Measurements from ENCODE around the gene MS4A14. TPM values are rescaled to one million over a fixed set of nuclear protein-coding genes. Genes with fewer than 3 reads are reported as not detected.

MS4A14 gene
- total RNA-seq, 1 donor from 2014 or later = not detected

DNA sequence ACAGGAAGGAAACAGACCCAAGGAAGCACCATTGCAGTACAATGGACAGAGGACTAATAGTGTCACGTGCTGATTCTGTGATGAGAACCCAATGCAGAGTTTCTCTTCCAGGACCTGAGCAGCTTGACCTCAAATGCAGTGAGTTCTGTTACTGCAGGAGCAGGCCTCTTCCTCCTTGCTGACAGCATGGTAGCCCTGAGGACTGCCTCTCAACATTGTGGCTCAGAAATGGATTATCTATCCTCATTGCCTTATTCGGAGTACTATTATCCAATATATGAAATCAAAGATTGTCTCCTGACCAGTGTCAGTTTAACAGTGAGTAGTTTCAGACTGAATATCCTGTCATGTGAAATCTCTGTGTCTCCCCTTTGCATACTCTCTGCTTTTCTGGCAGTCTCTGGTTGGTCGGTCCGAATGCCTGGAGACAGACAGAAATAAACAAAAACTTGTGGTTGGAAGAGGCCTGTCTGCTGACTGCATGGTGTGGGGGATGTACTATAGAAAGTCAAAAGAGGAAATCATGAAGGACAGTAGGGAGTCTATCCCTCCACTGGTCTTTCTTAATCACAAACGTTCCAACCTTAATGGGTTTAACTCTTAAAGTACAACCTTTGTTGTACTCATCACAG, 6.9 kb upstream of the MS4A14 start:
- H3K36me3 Mint-ChIP-seq (ENCODE audit: unreplicated experiment) = no peaks in the 10 kb centered on the region
- no peaks in the 10 kb centered on the region for H3K4me1 Mint-ChIP-seq (ENCODE audit: low read depth, unreplicated experiment)
- H3K9me3 Mint-ChIP-seq (ENCODE audit: unreplicated experiment) = no peaks in the 10 kb centered on the region
- DNase-seq = no peak
- H3K4me3 Mint-ChIP-seq (ENCODE audit: unreplicated experiment) = no peak overlapping the region
- no peak overlapping the region for H3K27ac Mint-ChIP-seq (ENCODE audit: unreplicated experiment)
- TF ChIP-seq, protein P1, sequence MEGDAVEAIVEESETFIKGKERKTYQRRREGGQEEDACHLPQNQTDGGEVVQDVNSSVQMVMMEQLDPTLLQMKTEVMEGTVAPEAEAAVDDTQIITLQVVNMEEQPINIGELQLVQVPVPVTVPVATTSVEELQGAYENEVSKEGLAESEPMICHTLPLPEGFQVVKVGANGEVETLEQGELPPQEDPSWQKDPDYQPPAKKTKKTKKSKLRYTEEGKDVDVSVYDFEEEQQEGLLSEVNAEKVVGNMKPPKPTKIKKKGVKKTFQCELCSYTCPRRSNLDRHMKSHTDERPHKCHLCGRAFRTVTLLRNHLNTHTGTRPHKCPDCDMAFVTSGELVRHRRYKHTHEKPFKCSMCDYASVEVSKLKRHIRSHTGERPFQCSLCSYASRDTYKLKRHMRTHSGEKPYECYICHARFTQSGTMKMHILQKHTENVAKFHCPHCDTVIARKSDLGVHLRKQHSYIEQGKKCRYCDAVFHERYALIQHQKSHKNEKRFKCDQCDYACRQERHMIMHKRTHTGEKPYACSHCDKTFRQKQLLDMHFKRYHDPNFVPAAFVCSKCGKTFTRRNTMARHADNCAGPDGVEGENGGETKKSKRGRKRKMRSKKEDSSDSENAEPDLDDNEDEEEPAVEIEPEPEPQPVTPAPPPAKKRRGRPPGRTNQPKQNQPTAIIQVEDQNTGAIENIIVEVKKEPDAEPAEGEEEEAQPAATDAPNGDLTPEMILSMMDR (IDR thresholded peaks at IDR 0.05; ENCODE audit: partially characterized antibody, unreplicated experiment) = no peak
- no peaks in the 10 kb centered on the region for H3K27me3 Mint-ChIP-seq (ENCODE audit: unreplicated experiment)

DNA sequence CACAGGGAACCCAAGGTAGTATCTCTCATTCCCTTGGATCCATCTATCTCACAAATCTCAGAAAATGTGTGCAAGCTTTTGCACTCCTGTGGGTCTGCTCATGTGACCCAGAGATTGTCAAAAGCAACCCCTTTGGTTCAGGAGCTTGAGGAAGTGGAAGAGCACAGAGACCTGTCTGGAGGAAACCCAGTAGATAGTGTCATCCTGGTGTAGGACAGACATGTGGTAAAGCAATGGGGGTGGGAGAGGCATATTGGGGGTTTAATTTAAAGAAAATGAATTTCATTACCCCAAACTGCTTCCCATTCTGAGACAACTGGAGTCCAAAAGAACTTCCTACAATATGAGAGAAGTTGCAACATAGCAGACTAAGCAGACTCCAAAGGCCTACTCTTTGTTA, 5.8 kb upstream of the MS4A14 start:
- Mint-ChIP-seq H3K27ac (ENCODE audit: unreplicated experiment) (no peak overlapping the region), H3K36me3 (ENCODE audit: unreplicated experiment) (no peaks in the 10 kb centered on the region), H3K27me3 (ENCODE audit: unreplicated experiment) (no peaks in the 10 kb centered on the region), H3K4me3 (ENCODE audit: unreplicated experiment) (no peak overlapping the region), H3K4me1 (ENCODE audit: low read depth, unreplicated experiment) (no peaks in the 10 kb centered on the region), H3K9me3 (ENCODE audit: unreplicated experiment) (no peaks in the 10 kb centered on the region)
- TF ChIP-seq, protein P1 (IDR thresholded peaks at IDR 0.05; ENCODE audit: partially characterized antibody, unreplicated experiment) = no peak
- DNase-seq = no peak

DNA sequence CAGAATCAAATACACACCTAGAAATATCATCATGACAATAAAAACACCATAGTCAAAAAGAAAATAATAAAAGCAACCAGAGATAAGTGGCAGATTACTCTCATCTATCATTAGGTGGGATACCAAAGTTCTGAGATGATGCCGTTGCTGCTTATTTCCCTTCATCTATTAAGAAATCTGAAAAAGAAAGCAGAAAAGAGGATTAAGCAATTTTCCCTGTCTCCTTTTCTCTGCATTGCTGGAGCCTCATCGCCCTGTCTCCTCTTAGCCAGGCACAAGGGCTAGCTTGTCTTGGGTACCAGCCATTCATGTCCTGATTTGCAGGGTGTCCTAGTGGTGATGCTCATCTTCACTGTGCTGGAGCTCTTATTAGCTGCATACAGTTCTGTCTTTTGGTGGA, 3.9 kb upstream of the MS4A14 start:
- no peaks in the 10 kb centered on the region for H3K4me1 Mint-ChIP-seq (ENCODE audit: low read depth, unreplicated experiment)
- no peaks in the 10 kb centered on the region for H3K36me3 Mint-ChIP-seq (ENCODE audit: unreplicated experiment)
- TF ChIP-seq, protein P1 (IDR thresholded peaks at IDR 0.05; ENCODE audit: partially characterized antibody, unreplicated experiment) = no peak
- no peak for DNase-seq
- no peaks in the 10 kb centered on the region for H3K9me3 Mint-ChIP-seq (ENCODE audit: unreplicated experiment)
- H3K27me3 Mint-ChIP-seq (ENCODE audit: unreplicated experiment) = no peaks in the 10 kb centered on the region
- no peak overlapping the region for H3K27ac Mint-ChIP-seq (ENCODE audit: unreplicated experiment)
- H3K4me3 Mint-ChIP-seq (ENCODE audit: unreplicated experiment) = no peak overlapping the region

DNA sequence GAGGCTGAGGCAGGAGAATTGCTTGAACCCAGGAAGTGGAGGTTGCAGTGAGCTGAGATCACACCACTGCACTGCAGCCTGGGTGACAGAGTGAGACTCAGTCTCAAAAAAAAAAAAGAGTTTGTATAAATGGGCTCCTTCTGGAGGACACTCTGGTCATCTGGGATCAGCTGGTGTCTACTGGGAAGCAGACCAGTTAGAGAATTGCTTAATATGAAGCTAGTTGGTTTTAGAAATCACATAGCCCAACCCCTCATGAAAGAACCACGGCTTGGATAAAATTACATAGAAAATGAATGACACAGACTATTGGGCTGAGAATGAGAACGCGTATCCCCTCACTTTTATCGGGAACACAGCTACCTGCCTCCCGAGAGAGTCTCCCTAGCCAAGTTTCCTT, 3.2 kb upstream of the MS4A14 start:
- DNase-seq = no peak
- TF ChIP-seq, protein P1 (IDR thresholded peaks at IDR 0.05; ENCODE audit: partially characterized antibody, unreplicated experiment) = no peak
- no peaks in the 10 kb centered on the region for H3K36me3 Mint-ChIP-seq (ENCODE audit: unreplicated experiment)
- no peaks in the 10 kb centered on the region for H3K9me3 Mint-ChIP-seq (ENCODE audit: unreplicated experiment)
- no peak overlapping the region for H3K27ac Mint-ChIP-seq (ENCODE audit: unreplicated experiment)
- H3K4me1 Mint-ChIP-seq (ENCODE audit: low read depth, unreplicated experiment) = no peaks in the 10 kb centered on the region
- no peaks in the 10 kb centered on the region for H3K27me3 Mint-ChIP-seq (ENCODE audit: unreplicated experiment)
- no peak overlapping the region for H3K4me3 Mint-ChIP-seq (ENCODE audit: unreplicated experiment)

DNA sequence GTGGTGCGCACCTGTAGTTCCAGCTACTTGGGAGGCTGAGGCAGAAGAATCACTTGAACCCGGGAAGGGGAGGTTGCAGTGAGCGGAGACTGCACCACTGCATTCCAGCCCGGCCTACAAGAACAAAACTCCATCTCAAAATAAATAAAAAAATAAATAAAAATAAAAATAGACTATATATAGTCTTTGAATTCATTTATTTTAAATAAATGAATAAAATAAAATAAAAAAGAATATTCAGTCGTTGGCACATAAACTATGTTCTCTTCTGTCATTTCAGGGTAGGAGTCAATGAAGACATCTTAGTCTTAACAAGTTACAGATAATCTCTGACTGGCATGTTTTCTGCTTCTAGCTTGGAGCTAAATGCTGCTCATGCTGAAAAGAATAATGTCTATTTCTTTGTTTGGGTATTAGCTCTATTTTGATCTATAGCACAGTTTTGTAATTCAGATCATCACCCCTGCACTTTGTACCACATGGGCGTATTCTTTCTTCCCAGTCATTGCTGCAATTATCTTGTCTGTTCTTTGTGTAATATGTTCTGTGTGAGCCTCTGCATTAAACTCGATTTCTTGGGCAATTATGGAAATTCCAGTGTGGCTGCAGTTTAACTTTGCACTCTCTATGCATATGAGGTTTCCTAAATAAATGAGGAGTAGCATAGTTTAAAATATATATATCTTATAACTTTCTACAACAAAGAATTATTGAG, 1.4 kb upstream of the MS4A14 start:
- Mint-ChIP-seq H3K27me3 (ENCODE audit: unreplicated experiment) (no peaks in the 10 kb centered on the region), H3K9me3 (ENCODE audit: unreplicated experiment) (no peaks in the 10 kb centered on the region), H3K4me1 (ENCODE audit: low read depth, unreplicated experiment) (no peaks in the 10 kb centered on the region), H3K36me3 (ENCODE audit: unreplicated experiment) (no peaks in the 10 kb centered on the region), H3K4me3 (ENCODE audit: unreplicated experiment) (no peak overlapping the region), H3K27ac (ENCODE audit: unreplicated experiment) (no peak overlapping the region)
- no peak for DNase-seq
- TF ChIP-seq, protein P1 (IDR thresholded peaks at IDR 0.05; ENCODE audit: partially characterized antibody, unreplicated experiment) = no peak
